Measurements from ENCODE around the gene MUC2. TPM values are rescaled to one million over a fixed set of nuclear protein-coding genes. Genes with fewer than 3 reads are reported as not detected.

MUC2 gene
- total RNA-seq, 1 experiment from 2014 or later = not detected

GRCh38 chr11:1071571-1072115, 3.0 kb upstream of the MUC2 start:
- DNase-seq (ENCODE audit: low spot score) = no peak

DNA sequence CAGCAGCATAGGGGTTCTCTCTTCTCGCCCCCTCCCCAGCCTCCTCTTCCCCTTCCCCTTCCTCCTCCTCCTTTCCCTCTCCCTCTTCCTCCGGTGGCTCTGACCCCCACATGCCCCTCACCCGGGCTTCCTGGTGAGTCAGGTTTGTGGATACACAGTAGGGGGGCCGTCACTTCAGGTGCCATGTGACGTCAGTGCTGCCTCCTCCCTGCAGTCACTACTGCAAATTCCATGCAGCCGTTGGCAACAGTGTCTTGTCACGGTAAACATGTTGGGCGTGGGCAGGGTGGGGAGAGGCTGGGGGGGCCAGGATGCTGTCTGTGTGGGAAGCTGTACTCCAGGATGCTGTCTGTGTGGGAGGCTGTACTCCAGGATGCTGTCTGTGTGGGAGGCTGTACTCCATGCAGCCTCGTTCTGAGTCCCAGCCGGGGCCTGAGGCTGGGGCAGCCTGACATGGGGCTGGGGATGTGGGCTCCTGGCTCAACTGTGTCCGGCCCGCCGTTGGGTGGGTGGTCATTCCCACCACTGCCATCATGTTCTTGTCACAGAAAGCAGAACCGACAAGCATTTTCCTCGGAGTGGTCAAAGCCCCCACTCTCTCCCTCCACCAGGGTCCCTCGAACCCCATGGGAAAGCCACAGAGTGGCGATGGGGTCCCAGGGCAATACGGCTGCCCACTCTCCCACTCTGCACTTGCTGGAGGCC, 2.4 kb upstream of the MUC2 start:
- peak; percentile 43 for DNase-seq (ENCODE audit: low spot score)

GRCh38 chr11:1072821-1073231, 1.8 kb upstream of the MUC2 start:
- no peak for DNase-seq (ENCODE audit: low spot score)

DNA sequence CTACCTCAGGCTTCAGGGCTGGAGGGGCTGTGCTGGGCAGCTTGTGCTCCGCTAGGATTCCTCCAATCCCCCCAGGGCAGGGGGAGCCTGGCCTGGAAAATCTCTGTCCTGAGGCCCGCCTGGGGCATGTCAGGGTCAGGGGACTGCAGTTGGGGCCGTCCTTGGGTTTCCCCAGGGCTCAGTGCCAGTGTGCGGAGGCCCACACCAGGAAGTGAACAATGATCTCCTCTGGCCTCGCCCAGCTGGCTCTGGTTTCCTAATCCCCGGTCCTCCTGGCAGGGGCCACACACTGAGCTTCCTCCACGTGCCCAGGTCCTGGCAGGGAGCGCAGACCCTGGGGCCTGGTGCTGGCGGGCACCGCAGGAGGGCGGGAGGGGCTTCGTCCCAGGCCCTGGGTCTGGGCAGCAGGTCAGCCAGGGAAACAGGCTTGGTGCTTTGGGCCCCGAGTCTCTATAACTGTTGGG, 1.4 kb upstream of the MUC2 start:
- DNase-seq (ENCODE audit: low spot score) = peak; percentile 71

- no peak for DNase-seq (ENCODE audit: low spot score)
Measured at GRCh38 chr11:1073851-1074243, 827 bp upstream of the MUC2 start.

DNA sequence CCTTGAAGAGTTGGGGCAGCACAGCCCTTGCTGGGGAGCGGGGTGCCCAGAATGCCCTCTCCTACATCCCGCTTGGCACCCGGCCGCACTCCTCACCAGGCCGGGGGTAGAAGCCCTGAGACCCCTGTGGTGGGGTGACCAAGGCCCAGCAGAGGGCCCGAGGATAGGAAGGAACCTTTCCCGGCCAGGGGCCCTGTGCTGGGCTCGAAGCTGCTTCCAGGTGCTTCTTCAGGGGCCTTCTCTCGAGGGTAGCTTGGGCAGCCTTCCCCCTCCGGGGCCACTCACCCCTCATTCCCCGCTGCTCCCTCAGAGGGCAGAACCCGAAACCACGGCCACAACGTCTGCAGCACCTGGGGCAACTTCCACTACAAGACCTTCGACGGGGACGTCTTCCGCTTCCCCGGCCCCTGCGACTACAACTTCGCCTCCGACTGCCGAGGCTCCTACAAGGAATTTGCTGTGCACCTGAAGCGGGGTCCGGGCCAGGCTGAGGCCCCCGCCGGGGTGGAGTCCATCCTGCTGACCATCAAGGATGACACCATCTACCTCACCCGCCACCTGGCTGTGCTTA, 752 bp downstream of the MUC2 start:
- DNase-seq (ENCODE audit: low spot score) = no peak

DNA sequence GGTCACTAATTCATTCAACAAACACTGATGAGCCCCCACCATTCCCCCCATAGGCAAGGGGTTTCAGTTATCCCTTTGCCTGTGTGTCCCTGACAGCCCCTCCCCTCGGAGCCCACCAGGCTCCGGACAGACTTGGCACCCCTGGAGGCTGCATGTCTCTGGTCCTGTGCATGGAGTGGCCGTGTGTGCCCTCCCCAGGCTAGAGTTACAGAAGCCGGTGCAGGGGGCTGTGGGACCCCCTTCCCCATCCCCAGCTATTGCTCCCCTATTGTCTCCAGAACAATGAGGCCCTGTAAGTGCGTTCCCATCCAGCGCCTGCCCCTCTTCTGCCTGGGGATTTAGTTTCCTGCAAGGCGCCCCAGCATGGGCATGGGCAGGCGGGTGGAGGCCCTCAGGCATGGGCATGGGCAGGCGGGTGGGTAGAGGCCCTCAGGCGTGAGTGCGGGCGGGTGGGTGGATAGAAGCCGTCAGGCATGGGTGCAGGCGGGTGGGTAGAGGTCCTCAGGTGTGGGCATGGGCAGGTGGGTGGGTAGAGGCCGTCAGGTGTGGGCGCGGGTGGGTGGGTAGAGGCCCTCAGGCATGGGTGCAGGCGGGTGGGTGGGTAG, 1.5 kb downstream of the MUC2 start:
- no peak for DNase-seq (ENCODE audit: low spot score)

GRCh38 chr11:1077033-1077416, 2.4 kb downstream of the MUC2 start:
- DNase-seq (ENCODE audit: low spot score) = no peak

GRCh38 chr11:1077417-1078119, 2.9 kb downstream of the MUC2 start:
- no peak for DNase-seq (ENCODE audit: low spot score)

DNA sequence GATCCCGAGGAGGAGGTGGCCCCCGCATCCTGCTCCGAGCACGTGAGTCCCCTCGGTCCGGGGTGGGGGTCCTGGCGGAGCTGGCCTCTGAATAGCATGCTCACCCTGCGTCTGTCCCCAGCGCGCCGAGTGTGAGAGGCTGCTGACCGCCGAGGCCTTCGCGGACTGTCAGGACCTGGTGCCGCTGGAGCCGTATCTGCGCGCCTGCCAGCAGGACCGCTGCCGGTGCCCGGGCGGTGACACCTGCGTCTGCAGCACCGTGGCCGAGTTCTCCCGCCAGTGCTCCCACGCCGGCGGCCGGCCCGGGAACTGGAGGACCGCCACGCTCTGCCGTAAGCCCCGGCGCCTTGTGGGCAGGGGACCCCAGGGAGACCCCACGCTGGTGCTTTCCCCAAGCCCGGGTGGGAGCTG, 3.5 kb downstream of the MUC2 start:
- DNase-seq (ENCODE audit: low spot score) = no peak

GRCh38 chr11:1081601-1082311, 7.1 kb downstream of the MUC2 start:
- no peak for DNase-seq (ENCODE audit: low spot score)

- DNase-seq (ENCODE audit: low spot score) = no peak
Measured at GRCh38 chr11:1082346-1082727, 7.7 kb downstream of the MUC2 start.

GRCh38 chr11:1082728-1083620, 8.3 kb downstream of the MUC2 start:
- DNase-seq (ENCODE audit: low spot score) = no peak

- DNase-seq (ENCODE audit: low spot score) = no peak
Measured at GRCh38 chr11:1083621-1084551, 9.2 kb downstream of the MUC2 start.

DNA sequence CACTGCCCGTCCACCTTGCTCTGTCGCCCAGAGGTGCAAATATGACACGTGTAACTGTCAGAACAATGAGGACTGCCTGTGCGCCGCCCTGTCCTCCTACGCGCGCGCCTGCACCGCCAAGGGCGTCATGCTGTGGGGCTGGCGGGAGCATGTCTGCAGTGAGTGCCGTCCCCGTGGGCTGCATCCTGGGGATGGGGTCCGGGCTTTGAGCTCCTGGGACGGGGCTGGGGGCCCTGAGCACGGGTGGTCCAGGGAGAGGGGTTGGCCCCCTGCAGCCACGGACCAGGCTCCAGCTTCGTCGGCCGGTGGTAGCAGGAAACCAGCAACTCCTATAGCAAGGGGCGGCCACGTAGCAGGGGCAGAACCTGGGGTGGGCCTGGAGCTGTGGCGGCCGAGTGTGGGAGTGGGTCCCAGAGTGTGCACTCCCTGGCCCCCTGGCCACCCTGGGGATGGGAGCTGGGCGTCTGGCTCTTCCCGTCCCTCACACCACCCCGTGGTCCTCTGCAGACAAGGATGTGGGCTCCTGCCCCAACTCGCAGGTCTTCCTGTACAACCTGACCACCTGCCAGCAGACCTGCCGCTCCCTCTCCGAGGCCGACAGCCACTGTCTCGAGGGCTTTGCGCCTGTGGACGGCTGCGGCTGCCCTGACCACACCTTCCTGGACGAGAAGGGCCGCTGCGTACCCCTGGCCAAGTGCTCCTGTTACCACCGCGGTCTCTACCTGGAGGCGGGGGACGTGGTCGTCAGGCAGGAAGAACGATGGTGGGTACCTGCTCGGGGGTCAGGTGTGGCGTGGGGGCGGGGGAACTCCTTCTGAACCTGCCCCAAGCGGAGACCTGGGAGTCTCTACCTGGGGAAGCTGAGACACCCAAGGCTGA, 10.1 kb downstream of the MUC2 start:
- DNase-seq (ENCODE audit: low spot score) = no peak

- DNase-seq (ENCODE audit: low spot score) = no peak
Measured at GRCh38 chr11:1085440-1086170, 10.9 kb downstream of the MUC2 start.

GRCh38 chr11:1086171-1087102, 11.8 kb downstream of the MUC2 start:
- DNase-seq (ENCODE audit: low spot score) = no peak

Measured in H4 (cell line).